Endometrial microvascular endothelial cells (primary cell): ENCODE results near the gene HSD17B2. TPM values are rescaled to one million over a fixed set of nuclear protein-coding genes. Genes with fewer than 3 reads are reported as not detected.

Source experiments
- in situ Hi-C: cut with HindIII; loops from 2 replicates; pipeline ENCODE4 v1.10.0; 2017; ENCODE audit warnings: low sequenced_read_pairs, low pct_unique_long_range_greater_than_20kb; ENCODE audit errors: inconsistent ontology term
- total RNA-seq: library from RNA; depleted of rRNA; stranded (reverse); fragments of >200 nt; gene quantifications from one replicate; pipeline ENCODE4 v1.2.3, GENCODE V29; 2015; ENCODE audit errors: inconsistent ontology term

The HSD17B2 gene
- total RNA-seq, 1 donor from 2014 or later = 113 TPM

- in situ Hi-C loops = no loop called here
Measured at GRCh38 chr16:82016964-82017363, 18.1 kb upstream of the HSD17B2 start.

GRCh38 chr16:82017911-82018568 lies 17.0 kb upstream of the HSD17B2 start:
- in situ Hi-C loops = no loop called here

GRCh38 chr16:82019535-82019934 lies 15.5 kb upstream of the HSD17B2 start:
- in situ Hi-C loops = no loop called here

- in situ Hi-C loops = no loop called here
Measured at GRCh38 chr16:82020051-82020450, 15.0 kb upstream of the HSD17B2 start.

GRCh38 chr16:82023206-82023605 lies 11.8 kb upstream of the HSD17B2 start:
- in situ Hi-C loops = no loop called here

- in situ Hi-C loops = no loop called here
Measured at GRCh38 chr16:82024316-82024715, 10.7 kb upstream of the HSD17B2 start.

- in situ Hi-C loops = no loop called here
Measured at GRCh38 chr16:82024883-82025282, 10.2 kb upstream of the HSD17B2 start.

- in situ Hi-C loops = no loop called here
Measured at GRCh38 chr16:82027629-82028064, 7.4 kb upstream of the HSD17B2 start.

- in situ Hi-C loops = no loop called here
Measured at GRCh38 chr16:82031116-82032084, 3.7 kb upstream of the HSD17B2 start.

GRCh38 chr16:82033006-82033405 lies 2.0 kb upstream of the HSD17B2 start:
- in situ Hi-C loops = no loop called here

- in situ Hi-C loops = no loop called here
Measured at GRCh38 chr16:82033683-82034300, 1.3 kb upstream of the HSD17B2 start.

- in situ Hi-C loops = no loop called here
Measured at GRCh38 chr16:82037251-82037650, 2.2 kb downstream of the HSD17B2 start.

GRCh38 chr16:82037666-82038065 lies 2.6 kb downstream of the HSD17B2 start:
- in situ Hi-C loops = no loop called here

GRCh38 chr16:82040296-82040695 lies 5.2 kb downstream of the HSD17B2 start:
- in situ Hi-C loops = no loop called here

- in situ Hi-C loops = no loop called here
Measured at GRCh38 chr16:82041542-82041941, 6.5 kb downstream of the HSD17B2 start.

- in situ Hi-C loops = no loop called here
Measured at GRCh38 chr16:82042144-82042543, 7.1 kb downstream of the HSD17B2 start.

GRCh38 chr16:82042846-82043245 lies 7.8 kb downstream of the HSD17B2 start:
- in situ Hi-C loops = no loop called here

GRCh38 chr16:82043680-82044584 lies 8.9 kb downstream of the HSD17B2 start:
- in situ Hi-C loops = no loop called here

GRCh38 chr16:82044585-82044911 lies 9.5 kb downstream of the HSD17B2 start:
- in situ Hi-C loops = no loop called here
